ENCODE results near the gene CALML4.
"Not testable (repeated sequence)": the region's sequence is repeated elsewhere in the genome, so short reads cannot be mapped to it uniquely, and the experiment has no call there.

CALML4 gene

GRCh38 chr15:68207176-68207935 lies 2.2 kb upstream of the CALML4 start:
- no peak for DNase-seq

DNA sequence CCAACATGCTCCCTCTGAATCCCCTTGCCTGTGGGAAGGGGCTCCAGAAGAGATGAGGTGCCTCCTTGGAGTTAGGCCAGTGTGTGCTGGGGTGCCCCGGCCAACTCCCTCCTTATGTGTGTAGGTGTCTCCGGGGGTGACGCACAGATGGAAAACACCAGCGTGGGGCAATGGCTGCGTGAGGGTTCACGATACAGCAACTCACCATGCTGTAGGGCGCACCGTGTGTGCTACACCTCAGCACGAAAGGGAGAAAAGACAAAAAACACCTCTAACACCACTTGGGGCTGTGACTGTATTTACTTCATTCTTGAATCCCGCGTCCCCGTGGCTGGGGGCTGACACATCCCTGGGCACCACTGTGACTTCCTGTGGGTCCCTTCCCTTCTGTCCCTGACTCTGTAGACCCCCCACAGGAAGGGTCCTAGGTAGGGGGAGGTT lies 1.6 kb upstream of the CALML4 start:
- no peak for DNase-seq

- no peak for DNase-seq
These were observed 915 bp upstream of the CALML4 start for GRCh38 chr15:68205954-68206539.

DNA sequence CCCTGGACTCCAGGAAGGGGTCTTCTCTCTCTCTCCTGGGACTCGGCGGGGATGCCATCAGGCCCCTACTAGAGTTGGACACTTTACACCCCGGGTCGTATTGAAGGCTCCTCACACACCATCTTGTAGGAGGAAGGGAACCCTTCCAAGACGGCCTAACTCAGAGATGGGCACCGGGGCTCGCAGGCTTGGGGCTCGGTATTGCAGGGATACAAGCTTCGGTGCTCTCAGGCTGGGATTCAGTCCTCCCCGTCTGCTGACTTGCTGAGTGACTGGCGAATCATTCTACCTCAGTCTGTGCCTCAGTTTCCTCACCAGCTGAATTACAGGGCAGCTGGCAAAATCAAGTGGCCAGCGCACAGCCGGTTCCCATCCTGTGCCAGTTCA lies 419 bp upstream of the CALML4 start:
- no peak for DNase-seq

DNA sequence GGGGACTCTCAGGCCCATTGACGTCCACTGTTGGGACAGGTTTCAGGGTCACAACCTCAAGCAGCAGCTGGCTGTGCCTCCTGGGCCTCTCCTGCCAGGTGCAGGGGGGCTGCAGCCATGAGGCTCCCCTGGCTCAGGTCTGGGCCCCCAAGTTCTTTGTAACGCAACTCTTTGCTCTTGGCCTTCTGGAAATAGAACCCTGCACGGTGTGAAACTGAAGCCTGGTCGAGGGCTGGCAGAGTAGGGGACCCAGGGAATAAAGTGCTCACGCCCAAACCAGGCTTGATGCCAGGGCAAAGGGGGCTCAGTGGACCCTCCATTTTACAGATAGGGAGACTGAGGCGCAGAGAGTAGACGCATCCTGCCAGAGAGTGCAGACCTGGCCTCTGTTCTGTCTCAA lies 771 bp downstream of the CALML4 start:
- no peak for DNase-seq

DNA sequence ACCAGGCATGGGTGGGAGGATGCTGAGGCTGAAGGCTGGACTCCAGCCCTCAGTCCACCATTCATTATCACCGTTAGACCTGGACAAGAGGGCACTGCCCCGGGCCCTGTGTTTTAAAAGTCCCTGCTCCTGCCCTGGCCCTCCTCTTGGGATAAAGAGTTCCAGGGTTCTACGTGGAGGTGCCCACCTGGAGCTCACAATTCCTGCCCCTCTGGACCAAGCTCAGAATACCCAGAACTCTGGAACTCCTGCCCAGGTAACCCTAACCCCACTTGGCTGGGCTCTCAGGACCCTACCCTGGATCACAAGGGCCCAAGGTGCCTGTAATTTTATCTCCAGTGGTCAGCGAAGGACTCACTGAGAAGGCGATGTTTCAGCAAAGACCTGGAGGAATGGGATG lies 1.2 kb downstream of the CALML4 start:
- no peak for DNase-seq

GRCh38 chr15:68203486-68203885 lies 1.6 kb downstream of the CALML4 start:
- no peak for DNase-seq

DNA sequence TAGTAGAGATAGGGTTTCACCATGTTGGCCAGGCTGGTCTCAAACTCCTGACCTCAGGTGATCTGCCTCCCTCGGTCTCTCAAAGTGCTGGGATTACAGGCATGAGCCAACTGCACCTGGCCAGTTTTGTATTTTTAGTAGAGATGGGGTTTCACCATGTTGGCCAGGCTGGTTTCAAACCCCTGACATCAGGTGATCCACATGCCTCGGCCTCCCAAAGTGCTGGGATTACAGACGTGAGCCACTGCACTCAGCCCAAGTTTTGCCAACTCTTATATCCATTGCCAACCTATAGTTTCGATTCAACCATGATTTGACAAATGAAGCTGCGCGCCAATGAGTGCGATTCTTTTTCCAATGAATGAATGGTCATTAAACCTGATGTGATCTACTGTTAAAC lies 2.1 kb downstream of the CALML4 start:
- not testable (repeated sequence) for DNase-seq

DNA sequence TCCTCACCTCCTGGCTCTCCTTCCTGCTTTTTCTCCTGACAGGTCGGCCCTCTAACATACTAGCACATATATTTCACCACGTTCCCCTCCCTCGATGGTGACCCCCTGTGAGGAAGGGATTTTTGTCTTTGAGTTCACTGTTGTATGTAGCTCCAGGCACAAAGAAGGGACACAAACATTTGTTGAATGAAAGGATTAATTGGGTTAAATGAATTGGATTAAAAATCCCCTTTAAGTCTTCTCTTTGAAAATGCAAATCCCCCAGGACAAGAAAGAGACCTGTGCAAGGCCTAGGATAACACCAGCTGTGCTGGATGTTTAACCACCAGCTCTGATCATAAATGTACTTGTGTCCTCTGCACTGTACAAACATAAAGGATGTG lies 3.3 kb downstream of the CALML4 start:
- no peak for DNase-seq

GRCh38 chr15:68201153-68201878 lies 3.8 kb downstream of the CALML4 start:
- DNase-seq = no peak

GRCh38 chr15:68200016-68200861 lies 4.9 kb downstream of the CALML4 start:
- no peak for DNase-seq

- no peak for DNase-seq
These were observed 5.8 kb downstream of the CALML4 start for GRCh38 chr15:68199340-68199739.

- DNase-seq = no peak
These were observed 7.3 kb downstream of the CALML4 start for GRCh38 chr15:68197661-68198437.

GRCh38 chr15:68197170-68197492 lies 8.0 kb downstream of the CALML4 start:
- no peak for DNase-seq

DNA sequence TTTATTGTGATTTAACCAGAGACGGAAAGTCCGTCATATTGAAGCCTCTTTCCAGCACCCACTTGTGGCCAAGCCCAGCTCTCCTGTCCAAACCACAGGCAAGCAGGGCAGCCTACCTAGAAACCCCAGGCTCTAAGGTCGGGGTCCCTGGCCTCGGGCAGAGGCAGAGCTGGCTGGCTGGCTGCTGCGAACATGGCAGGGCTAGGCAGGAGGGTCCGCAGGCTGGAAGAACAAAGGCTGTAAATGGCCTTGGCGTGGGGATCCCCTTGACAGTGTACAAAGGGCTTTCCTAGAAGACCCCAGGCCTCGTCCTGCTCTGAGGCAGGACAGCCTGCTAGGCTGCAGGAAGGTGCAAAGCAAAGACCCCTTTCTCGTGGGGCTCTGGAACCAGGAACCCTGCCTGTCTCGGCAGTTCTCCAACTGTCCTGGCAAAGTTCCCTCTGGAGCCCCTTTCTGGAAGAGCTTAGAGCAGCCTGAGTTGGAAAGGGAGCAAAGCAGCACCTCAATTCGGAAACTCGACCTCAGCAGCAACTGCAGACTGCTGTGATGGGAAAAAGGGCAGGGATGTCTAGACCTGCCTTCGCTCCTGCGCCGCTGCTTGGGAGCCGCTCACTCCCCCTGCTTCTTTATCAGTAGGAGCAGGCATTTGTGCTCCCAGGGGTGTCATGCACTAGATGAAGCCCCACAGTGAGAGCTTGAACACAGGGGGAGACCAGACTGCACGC lies 8.5 kb downstream of the CALML4 start:
- no peak for DNase-seq

DNA sequence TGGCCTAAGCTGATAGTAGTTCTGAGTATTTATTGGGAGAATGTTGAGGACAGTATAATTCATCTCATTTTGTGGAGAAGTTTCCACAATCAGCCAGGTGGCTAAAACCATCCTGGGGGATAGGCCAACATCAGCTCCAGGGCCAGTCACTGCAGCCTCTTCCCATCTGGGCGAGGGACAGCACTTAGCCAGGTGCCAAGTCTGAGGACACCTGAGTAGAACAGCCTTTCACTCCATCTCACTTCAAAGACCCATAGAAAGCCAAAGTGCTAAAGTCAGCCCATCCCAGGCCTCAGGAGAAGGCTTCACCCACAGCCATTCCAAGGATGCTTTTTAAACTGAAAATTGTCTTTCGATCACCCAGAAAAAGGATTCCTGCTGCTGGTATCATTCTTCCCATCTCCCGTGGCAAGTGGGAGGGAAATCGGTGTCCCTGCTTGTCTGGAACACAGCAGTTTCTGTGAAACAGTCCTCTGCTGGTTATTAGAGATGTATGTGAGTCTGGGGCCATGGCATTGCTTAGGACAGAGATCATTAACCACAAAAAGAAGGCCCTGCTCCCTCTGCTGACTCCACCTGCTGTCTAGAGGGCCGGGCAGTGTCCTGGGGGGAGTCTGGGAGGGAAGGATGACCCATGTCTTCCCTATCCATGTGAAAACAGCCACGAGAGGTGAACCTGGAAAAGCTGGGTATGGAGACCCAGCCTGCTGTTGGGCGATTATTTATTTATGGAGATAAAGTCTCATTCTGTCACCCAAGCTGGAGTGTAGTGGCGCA lies 9.6 kb downstream of the CALML4 start:
- no peak for DNase-seq

DNA sequence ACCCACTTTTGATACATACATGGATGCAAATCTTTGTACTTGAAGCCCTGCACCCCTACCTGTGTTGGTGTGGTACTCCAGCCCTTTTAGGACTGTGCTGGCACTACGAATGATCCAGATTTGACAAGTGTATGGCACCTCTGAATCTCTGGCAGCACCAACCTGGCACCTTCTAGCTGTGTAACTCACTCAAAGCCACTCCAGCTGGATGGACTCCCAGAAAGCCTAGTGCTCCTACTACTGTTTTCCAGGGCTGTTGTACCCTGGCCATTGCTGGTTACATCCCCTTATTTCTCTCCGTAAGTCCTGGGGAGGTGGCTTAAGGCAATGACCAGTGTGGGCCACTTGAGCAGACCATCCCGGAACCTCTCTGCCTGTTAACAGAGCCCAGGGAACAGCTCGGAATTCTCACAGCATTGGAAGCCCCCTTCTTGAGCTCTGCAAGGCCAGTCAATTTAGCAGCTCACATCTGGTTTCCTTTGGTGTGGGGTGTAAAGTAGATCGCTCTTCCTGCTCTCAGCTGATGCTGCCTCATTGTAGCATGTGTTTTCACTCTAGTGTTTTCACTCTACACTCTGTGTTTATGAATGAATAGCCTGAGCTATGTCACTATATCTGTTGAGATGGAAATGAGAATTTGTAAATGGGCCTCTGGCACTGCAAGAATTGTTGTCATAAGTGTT lies 12.2 kb downstream of the CALML4 start:
- DNase-seq = no peak

- DNase-seq = no peak
These were observed 13.0 kb downstream of the CALML4 start for GRCh38 chr15:68192117-68192516.

DNA sequence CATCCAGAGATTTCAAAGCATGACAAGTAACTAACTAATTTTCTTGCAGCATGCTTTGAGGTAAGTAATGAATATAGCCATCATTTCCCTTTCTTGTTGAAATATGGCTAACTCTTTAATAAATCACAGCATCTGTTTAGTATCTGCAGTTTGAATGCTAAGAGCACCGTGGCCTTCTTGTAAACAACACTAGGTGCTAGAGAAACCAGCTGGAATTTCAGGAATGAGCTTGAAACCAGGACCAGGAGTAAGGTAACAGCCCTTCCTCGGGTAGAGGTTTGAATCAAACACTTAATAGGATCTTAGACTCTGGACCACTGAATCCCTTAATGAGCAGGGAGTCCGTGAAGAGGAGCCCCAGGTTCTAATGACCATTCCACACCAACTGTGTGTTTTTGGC lies 13.6 kb downstream of the CALML4 start:
- DNase-seq = no peak

GRCh38 chr15:68190048-68190447 lies 15.1 kb downstream of the CALML4 start:
- DNase-seq = no peak
